ENCODE data around the gene ITPK1.
"Not testable (repeated sequence)": the region's sequence is repeated elsewhere in the genome, so short reads cannot be mapped to it uniquely, and the experiment has no call there.

Gene ITPK1

DNA sequence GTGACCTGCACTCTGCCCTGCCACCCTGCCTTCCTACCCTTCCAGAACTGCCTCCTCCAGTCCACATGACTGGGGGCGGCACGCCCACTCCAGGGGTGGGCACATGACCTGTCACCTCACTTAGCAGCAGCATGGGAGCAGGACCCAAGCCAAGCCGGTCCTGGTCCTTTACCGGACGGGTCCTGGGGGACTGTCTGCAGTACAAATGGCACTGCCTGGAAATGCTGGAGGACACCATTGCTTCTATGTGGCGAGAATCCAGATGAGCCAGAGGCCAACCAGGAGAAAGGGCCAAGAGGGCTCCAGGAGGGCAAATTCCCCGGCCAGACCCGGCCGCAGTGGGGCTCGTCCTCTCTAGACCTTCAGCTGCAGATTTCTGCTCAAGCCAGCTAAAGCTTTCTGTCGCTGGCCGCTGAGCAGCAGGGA, 33.1 kb downstream of the ITPK1 start:
- no peak for FAIRE-seq

- no peak for FAIRE-seq
Observed at GRCh38 chr14:93081876-93082570, 33.7 kb downstream of the ITPK1 start.

- FAIRE-seq, result no peak
Observed at GRCh38 chr14:93079865-93080403, 35.8 kb downstream of the ITPK1 start.

DNA sequence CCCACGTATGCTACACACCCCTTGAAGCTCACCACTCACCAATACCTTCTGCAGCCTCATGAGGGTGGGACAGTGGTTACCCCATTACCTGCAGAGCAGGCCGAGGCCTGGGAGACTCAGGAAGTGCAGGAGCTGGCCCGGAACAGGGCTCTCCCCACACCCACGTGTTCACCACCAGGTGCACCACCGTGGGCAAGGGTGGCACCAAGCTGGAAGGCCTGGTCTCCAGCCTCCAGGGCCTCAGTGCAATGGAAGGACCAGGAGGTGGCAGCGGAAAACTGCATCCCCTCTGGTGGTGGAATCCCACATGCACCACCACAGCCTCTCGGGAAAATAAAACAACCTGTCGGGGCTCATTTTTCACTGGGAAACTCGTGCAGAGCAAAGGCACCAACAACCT, 36.4 kb downstream of the ITPK1 start:
- FAIRE-seq, result no peak

DNA sequence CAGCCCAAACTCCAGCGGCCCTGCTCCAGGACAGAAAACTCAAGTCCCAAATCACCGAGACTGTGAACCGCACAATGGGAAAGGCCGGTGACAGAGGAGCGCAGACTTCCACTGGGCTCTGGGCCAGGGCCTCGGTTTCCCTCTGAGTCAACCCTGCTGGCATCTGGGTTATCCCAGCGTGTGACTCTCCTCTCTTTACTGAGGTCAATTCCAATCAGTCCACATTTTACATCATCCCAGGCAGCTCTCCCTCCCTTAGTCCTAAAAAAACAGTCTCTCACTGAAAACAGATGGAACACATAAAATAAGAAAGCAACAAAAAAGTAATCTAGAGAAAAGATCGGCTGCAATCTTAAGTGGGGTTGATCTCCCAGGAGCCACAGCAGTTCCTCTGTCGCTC, 36.9 kb downstream of the ITPK1 start:
- FAIRE-seq, result no peak

GRCh38 chr14:93076755-93077154, 39.0 kb downstream of the ITPK1 start:
- no peak for FAIRE-seq

- no peak for FAIRE-seq
Observed at GRCh38 chr14:93075891-93076290, 39.8 kb downstream of the ITPK1 start.

DNA sequence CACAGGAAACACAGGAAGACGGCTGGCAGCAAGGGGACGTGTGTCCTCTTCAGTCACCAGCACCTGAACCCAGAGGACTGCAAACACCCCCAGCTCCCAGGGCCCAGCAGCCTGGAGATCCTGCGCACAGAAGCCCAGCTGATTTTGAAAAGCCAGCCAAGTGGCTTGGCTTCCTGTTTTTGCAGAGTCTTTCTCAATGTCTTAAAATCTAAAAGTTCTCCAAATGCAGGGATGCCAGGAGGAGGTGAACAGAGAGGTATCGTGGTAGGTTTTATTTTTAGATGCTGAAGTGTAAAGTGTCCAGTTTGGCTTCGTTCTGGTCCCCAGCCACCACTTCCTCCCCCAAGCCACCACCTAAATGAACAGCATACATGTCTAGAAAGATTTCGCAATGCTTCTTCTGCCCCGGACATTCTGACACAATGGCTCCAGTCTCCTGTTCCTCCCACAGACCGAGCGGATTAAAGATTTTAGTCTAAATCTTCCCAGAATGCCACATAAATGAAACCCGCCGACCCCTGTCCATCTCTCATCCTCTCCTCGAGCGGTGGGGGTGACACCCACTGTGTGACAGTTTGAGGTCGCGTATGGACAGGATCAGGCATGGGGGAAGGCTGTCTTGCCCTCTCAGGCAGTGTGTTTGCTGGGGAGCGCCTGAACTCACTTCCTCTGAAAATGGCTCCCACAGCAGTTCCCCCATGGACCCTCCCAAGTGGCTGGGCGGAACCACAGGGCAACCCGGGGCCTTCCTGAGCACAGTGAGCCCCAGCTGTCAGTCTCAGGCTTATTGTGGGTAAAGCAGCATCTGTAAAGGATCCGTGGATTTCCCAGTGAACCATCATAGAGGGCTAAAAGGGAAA, 41.6 kb downstream of the ITPK1 start:
- FAIRE-seq, result no peak

DNA sequence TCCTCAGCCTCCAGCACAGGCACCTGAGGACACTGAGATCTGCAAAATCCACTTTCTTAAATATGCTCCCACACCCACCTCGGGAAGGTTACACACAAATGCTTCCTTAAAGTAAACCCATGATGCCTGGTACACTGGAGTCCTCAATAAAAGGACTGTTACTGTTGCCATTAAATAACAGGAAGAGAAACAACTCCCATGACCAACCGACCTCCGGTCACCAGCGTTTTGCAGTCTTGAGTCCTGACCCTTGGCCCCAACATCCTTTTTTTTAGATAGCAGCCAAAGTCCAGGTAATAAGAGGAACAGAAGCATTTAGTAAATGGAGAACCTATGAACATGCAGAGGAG, 42.4 kb downstream of the ITPK1 start:
- FAIRE-seq, result no peak

GRCh38 chr14:93072659-93073357, 42.9 kb downstream of the ITPK1 start:
- FAIRE-seq, result no peak

DNA sequence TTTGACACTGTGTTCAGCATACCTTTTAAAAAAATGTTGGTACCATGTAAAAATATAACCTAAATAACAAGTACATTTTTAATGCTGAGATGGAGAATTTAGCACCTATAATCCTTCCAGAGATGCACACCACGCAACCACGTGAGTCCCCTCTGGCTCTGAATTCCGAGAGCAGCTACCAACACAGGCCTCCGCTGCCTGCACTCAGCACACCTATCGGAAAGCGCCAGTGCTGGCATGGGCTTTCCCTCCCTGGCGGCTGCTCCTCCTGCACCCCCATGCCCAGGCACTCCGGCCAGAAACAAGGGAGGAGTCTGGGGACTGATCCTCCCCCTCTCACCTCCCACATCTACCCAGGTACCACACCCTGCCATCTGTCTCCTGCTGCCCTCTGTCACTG, 47.0 kb downstream of the ITPK1 start:
- FAIRE-seq, result no peak

DNA sequence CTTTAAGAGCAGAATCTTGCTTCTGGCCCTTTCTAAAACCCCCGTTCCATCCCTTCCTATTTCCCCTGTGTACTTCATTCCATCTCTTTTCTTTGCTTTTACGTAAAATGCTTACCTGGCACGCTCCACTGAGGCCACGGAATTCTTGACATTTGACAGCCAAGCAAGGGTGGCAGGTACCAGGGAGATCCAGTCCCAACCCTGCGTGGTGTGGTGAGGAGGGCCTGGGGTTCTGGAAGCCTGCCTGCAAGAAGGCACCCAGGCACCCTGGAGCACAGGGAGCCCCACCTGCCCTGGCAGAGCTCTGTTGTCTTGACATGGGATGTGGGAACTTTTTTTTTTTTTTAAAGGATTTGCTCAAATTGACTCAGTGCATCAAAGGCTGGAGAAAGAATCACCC, 48.6 kb downstream of the ITPK1 start:
- no peak for FAIRE-seq

DNA sequence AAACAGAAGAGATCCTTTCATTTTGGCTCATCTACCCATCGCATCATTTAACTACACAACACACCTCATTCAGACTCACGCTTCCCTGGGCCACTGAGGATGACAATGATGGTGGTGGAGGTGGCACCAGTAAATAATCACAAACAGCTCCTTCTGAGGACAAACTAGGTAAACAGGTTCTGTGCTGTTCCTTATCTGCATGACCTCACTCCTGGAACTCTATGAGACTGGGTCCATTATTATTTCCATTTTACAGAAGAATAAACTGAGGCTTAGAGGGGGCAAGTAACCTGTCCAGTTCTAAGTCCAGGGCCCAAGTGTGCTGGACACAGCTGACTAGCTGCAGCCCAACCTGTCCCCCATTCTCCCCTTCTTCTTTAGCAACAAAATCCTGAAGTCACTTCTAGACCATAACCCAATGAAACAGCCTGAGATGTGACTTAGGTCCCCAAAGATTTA, 50.4 kb downstream of the ITPK1 start:
- FAIRE-seq, result no peak

DNA sequence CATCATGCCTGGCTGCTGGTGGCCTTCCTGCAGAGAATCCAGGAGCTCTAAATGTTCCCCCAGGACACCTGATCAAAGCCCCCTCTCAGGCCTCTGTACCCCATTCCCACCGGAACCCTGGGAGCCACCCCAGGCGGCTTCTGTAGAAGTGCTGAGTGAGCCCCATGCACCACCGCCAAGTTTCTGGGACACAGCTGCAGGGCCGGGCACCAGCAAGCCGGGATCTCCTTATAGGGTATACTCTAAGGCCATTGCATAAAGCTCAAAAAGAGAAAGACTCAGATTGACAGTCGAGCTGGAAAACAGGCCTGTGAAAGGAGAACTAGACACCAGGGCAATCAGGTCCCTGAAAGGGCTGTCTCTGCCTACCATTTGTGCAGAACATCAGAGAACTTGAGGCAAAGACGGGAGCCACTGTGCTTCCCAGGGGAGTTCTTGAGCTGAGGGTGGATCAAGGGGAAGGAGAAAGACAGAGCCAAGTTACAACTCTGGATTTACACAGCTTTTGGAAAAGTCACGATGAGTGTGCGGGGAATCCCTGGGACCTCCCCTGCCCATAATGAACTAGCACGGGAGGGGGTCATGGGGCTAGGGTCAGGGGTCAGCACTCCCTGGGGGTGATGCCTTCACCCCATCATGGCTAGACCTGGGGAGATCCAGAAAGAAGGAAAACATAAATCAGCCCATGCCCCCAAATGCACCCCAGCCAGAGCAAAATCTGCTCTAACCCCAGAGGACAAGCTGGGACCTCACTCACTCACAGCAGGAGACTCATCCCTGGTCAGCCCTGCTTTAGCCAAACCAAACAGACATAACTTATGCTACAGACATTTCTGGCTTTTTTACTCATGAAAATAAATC, 51.1 kb downstream of the ITPK1 start:
- no peak for FAIRE-seq

DNA sequence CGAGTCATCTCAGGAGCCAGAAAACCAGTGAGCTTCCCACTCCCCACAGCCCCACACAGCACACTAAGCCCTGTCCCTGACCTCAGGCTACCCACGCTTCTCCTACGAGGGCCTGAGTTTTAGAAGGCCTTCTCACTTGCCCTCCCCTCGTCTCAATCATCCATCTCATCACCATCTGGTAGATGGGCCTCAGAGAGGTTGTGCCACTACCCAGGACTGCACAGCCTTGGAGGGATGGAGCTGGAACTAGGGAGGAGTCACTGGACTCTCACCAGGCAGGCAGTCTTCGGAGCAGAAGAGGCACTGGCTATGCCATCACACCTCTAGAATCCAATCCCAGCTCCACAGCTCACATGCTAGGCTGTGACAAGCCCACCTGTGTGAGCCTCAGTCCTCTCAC, 52.3 kb downstream of the ITPK1 start:
- FAIRE-seq, result no peak

DNA sequence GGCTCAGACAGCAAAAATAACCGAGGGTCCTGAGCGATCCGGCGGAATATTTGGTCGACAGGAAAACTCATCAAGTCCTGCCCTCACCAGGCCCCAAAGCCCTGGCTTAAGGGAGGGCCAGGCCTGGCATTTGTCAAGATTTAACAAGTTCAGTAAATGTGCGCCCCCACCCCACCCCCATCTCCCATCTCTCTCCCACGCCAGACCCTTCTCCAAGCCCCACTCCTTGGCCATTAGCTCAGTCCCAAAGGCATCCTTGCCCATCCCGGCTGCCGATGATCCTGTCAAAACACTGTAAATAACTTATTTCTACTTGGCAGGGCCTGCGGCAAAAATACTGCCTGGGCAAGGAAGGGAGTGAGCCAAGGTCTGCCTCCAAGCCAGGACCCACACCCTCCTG, 52.8 kb downstream of the ITPK1 start:
- no peak for FAIRE-seq

- not testable (repeated sequence) for FAIRE-seq
Observed at GRCh38 chr14:93062013-93062412, 53.7 kb downstream of the ITPK1 start.

DNA sequence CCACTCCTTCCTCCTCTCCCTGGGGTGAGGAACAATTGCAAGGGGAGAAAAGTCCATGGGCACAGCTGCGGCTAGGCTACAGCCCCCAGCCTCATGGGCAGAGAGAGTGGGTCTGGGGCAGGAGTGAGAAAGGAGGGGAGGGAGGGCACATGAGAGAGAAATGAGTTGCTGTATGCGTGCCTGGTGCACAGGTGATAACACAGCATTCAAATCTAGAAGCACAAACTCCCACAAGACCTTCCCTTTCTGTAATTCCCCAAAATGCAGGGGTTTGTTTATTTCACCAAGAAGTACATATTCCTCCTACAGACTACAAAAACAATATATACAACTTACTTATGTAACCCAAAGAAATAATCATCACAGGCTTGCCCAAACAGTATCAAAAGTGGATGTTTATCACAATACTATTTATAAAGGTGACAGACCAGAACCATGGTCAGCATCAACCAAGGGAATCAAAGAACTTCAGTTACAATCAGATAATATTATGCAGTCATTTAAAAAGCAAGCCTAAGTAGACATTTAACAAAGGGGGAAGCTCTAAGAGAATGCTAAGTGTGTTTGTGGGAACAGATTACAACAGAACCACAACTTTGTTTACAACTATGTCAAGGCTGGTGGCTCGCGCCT, 54.2 kb downstream of the ITPK1 start:
- no peak for FAIRE-seq

- FAIRE-seq, result no peak
Observed at GRCh38 chr14:93060841-93061240, 54.9 kb downstream of the ITPK1 start.

- no peak for FAIRE-seq
Observed at GRCh38 chr14:93059917-93060545, 55.7 kb downstream of the ITPK1 start.

DNA sequence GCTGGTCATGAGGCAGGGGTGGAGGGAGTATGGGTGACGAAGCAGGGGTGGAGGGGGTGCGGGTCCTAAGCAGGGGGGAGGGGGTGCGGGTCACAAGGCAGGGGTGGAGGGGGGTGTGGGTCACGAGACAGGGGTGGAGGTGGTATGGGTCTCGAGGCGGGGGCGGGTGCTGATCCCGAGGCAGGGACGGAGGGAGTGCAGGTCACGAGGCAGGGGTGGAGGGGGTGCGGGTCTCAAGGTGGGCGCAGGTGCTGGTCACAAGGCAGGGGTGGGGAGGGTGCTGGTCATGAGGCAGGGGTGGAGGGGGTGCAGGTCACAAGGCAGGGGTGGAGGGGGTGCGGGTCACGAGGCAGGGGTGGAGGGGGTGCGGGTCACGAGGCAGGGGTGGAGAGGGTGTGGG, 56.5 kb downstream of the ITPK1 start:
- FAIRE-seq, result no peak

Data from islet of Langerhans (tissue), 1 donor.